HepG2 (cell line): Measurements from ENCODE around the gene MEAF6. TPM values are rescaled to one million over a fixed set of nuclear protein-coding genes. Genes with fewer than 3 reads are reported as not detected.

Experiments used
- AKAP8 ChIP-seq: sonication (generic); formaldehyde crosslinking; IDR thresholded peaks from 2 replicates; pipeline ENCODE4 v1.5.1; 2020; ENCODE audit warnings: mild to moderate bottlenecking, missing genetic modification reagents
- BRCA1 ChIP-seq: sonication (generic); formaldehyde crosslinking; IDR thresholded peaks from 2 replicates; pipeline ENCODE4 v1.4.0; 2020; ENCODE audit warnings: missing genetic modification reagents
- ERF ChIP-seq: IDR thresholded peaks from 2 replicates; pipeline ENCODE4 v1.6.1; 2018; ENCODE audit warnings: missing biosample characterization, missing genetic modification reagents
- FOXK2 ChIP-seq: fragments of 450-650 bp; IDR thresholded peaks from 2 replicates; pipeline ENCODE4 v1.6.1; 2016
- GTF2F1 ChIP-seq: fragments of 150-350 bp; IDR thresholded peaks from 2 replicates; pipeline ENCODE4 v1.6.1; 2014; ENCODE audit warnings: low read length
- HOXA3 ChIP-seq: sonication (generic); formaldehyde crosslinking; IDR thresholded peaks from 2 replicates; pipeline ENCODE4 v1.5.0; 2020; ENCODE audit warnings: missing genetic modification reagents
- MTF1 ChIP-seq: sonication (generic); formaldehyde crosslinking; IDR thresholded peaks from 2 replicates; pipeline ENCODE4 v1.5.0; 2020; ENCODE audit warnings: missing genetic modification reagents
- NAIF1 ChIP-seq: sonication (generic); formaldehyde crosslinking; IDR thresholded peaks from 2 replicates; pipeline ENCODE4 v1.5.0; 2020; ENCODE audit warnings: mild to moderate bottlenecking, missing genetic modification reagents, borderline replicate concordance
- POGZ ChIP-seq: sonication (generic); formaldehyde crosslinking; IDR thresholded peaks from 2 replicates; pipeline ENCODE4 v1.4.0; 2020; ENCODE audit warnings: mild to moderate bottlenecking, missing genetic modification reagents
- REL ChIP-seq: sonication (generic); formaldehyde crosslinking; conservative IDR thresholded peaks from 2 replicates; pipeline ENCODE4 v1.8.0; 2022; ENCODE audit warnings: mild to moderate bottlenecking, missing genetic modification reagents, moderate library complexity
- SIN3B ChIP-seq: fragments of 150-350 bp; IDR thresholded peaks from 2 replicates; pipeline ENCODE4 v1.6.1; 2014; ENCODE audit warnings: low read length
- ZNF281 ChIP-seq: sonication (generic); formaldehyde crosslinking; IDR thresholded peaks from 2 replicates; pipeline ENCODE4 v1.4.0; 2020; ENCODE audit warnings: missing genetic modification reagents, borderline replicate concordance
- ZNF790 ChIP-seq: sonication (generic); formaldehyde crosslinking; IDR thresholded peaks from 2 replicates; pipeline ENCODE4 v1.8.0; 2022; ENCODE audit warnings: missing genetic modification reagents, mild to moderate bottlenecking, borderline replicate concordance
- ZSCAN20 ChIP-seq: sonication (generic); formaldehyde crosslinking; IDR thresholded peaks from 2 replicates; pipeline ENCODE4 v1.4.0; 2020; ENCODE audit warnings: missing genetic modification reagents, mild to moderate bottlenecking, borderline replicate concordance
- polyA plus RNA-seq, 8 experiments: library from polyadenylated mRNA; depleted of rRNA in 3 of 8; stranded (reverse) in 7 of 8; unstranded in 1 of 8; fragments of >200 nt; fragmentation: Illumina TruSeq in 4 of 8; extraction: Trizol in 4 of 8; gene quantifications; 2 replicates each; pipeline versions ENCODE4 v1.2.1 to v1.2.3, GENCODE V29; 2011 to 2016; ENCODE audit warnings: low read depth in 4 of 8, missing spikeins in 1 of 8, mixed read lengths in 1 of 8; ENCODE audit not compliant: insufficient read depth in 1 of 8
- total RNA-seq, 5 experiments: library from RNA; depleted of rRNA; stranded (reverse); fragments of >200 nt; fragmentation: Illumina TruSeq; extraction: Trizol; gene quantifications; 2 replicates each; pipeline ENCODE4 v1.2.3, GENCODE V29; 2016; ENCODE audit warnings: low read depth in 1 of 5
- TF ChIP-seq, protein P1 (sequence below): sonication (generic); formaldehyde crosslinking; IDR thresholded peaks from 2 replicates; pipeline ENCODE4 v1.4.0; 2020; ENCODE audit warnings: missing genetic modification reagents
- TF ChIP-seq, protein P2 (sequence below): IDR thresholded peaks from 2 replicates; pipeline ENCODE4 v1.6.1; 2016
- TF ChIP-seq, protein P3 (sequence below): IDR thresholded peaks from 2 replicates; pipeline ENCODE4 v1.4.0; 2020; ENCODE audit warnings: mild to moderate bottlenecking, missing genetic modification reagents
- TF ChIP-seq, protein P4 (sequence below): sonication (generic); formaldehyde crosslinking; IDR thresholded peaks from 2 replicates; pipeline ENCODE4 v1.9.0; 2021; ENCODE audit warnings: missing genetic modification reagents, mild to moderate bottlenecking, borderline replicate concordance
- TF ChIP-seq, protein P5 (sequence below): sonication (generic); formaldehyde crosslinking; IDR thresholded peaks from 2 replicates; pipeline ENCODE4 v1.4.0; 2020; ENCODE audit warnings: missing genetic modification reagents

The MEAF6 gene
- total and polyA plus RNA-seq, 2 of the 13 experiments (the other 11 are each of a cell fraction or from before 2014, with no cell fraction given): 29.5 to 45.6 TPM

GRCh38 chr1:37474046-37474696 is 40.4 kb downstream of the MEAF6 start, which contains the start of gene ZC3H12A (continued):
- no peak for TF ChIP-seq ZNF281 (CRISPR knock-in tag)
- TF ChIP-seq, protein P1, sequence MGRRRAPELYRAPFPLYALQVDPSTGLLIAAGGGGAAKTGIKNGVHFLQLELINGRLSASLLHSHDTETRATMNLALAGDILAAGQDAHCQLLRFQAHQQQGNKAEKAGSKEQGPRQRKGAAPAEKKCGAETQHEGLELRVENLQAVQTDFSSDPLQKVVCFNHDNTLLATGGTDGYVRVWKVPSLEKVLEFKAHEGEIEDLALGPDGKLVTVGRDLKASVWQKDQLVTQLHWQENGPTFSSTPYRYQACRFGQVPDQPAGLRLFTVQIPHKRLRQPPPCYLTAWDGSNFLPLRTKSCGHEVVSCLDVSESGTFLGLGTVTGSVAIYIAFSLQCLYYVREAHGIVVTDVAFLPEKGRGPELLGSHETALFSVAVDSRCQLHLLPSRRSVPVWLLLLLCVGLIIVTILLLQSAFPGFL (CRISPR knock-in tag): no peak
- TF ChIP-seq REL: no peak
- peak; percentile 66; the same call in 1 of the 2 replicates for TF ChIP-seq ERF (CRISPR knock-in tag)
- TF ChIP-seq BRCA1: no peak
- TF ChIP-seq NAIF1 (CRISPR knock-in tag): no peak
- TF ChIP-seq, protein P2, sequence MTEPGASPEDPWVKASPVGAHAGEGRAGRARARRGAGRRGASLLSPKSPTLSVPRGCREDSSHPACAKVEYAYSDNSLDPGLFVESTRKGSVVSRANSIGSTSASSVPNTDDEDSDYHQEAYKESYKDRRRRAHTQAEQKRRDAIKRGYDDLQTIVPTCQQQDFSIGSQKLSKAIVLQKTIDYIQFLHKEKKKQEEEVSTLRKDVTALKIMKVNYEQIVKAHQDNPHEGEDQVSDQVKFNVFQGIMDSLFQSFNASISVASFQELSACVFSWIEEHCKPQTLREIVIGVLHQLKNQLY (CRISPR knock-in tag): 0 out of 2 replicates have a peak, but pooled peaks have one; percentile 19
- TF ChIP-seq AKAP8 (CRISPR knock-in tag): no peak
- no peak for TF ChIP-seq MTF1
- TF ChIP-seq FOXK2: no peak
- TF ChIP-seq, protein P3, sequence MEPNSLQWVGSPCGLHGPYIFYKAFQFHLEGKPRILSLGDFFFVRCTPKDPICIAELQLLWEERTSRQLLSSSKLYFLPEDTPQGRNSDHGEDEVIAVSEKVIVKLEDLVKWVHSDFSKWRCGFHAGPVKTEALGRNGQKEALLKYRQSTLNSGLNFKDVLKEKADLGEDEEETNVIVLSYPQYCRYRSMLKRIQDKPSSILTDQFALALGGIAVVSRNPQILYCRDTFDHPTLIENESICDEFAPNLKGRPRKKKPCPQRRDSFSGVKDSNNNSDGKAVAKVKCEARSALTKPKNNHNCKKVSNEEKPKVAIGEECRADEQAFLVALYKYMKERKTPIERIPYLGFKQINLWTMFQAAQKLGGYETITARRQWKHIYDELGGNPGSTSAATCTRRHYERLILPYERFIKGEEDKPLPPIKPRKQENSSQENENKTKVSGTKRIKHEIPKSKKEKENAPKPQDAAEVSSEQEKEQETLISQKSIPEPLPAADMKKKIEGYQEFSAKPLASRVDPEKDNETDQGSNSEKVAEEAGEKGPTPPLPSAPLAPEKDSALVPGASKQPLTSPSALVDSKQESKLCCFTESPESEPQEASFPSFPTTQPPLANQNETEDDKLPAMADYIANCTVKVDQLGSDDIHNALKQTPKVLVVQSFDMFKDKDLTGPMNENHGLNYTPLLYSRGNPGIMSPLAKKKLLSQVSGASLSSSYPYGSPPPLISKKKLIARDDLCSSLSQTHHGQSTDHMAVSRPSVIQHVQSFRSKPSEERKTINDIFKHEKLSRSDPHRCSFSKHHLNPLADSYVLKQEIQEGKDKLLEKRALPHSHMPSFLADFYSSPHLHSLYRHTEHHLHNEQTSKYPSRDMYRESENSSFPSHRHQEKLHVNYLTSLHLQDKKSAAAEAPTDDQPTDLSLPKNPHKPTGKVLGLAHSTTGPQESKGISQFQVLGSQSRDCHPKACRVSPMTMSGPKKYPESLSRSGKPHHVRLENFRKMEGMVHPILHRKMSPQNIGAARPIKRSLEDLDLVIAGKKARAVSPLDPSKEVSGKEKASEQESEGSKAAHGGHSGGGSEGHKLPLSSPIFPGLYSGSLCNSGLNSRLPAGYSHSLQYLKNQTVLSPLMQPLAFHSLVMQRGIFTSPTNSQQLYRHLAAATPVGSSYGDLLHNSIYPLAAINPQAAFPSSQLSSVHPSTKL (CRISPR knock-in tag): no peak
- TF ChIP-seq POGZ: 0 out of 2 replicates have a peak, but pooled peaks have one; percentile 15
- TF ChIP-seq ZSCAN20 (CRISPR knock-in tag): no peak
- TF ChIP-seq HOXA3 (CRISPR knock-in tag): peak; percentile 33; the same call in 1 of the 2 replicates
- TF ChIP-seq, protein P4, sequence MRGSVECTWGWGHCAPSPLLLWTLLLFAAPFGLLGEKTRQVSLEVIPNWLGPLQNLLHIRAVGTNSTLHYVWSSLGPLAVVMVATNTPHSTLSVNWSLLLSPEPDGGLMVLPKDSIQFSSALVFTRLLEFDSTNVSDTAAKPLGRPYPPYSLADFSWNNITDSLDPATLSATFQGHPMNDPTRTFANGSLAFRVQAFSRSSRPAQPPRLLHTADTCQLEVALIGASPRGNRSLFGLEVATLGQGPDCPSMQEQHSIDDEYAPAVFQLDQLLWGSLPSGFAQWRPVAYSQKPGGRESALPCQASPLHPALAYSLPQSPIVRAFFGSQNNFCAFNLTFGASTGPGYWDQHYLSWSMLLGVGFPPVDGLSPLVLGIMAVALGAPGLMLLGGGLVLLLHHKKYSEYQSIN (CRISPR knock-in tag): no peak
- no peak for TF ChIP-seq ZNF790 (CRISPR knock-in tag)
- TF ChIP-seq, protein P5, sequence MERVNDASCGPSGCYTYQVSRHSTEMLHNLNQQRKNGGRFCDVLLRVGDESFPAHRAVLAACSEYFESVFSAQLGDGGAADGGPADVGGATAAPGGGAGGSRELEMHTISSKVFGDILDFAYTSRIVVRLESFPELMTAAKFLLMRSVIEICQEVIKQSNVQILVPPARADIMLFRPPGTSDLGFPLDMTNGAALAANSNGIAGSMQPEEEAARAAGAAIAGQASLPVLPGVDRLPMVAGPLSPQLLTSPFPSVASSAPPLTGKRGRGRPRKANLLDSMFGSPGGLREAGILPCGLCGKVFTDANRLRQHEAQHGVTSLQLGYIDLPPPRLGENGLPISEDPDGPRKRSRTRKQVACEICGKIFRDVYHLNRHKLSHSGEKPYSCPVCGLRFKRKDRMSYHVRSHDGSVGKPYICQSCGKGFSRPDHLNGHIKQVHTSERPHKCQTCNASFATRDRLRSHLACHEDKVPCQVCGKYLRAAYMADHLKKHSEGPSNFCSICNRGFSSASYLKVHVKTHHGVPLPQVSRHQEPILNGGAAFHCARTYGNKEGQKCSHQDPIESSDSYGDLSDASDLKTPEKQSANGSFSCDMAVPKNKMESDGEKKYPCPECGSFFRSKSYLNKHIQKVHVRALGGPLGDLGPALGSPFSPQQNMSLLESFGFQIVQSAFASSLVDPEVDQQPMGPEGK: peak; percentile 84
- no peak for TF ChIP-seq SIN3B
- TF ChIP-seq GTF2F1: no peak; the same call in 1 of the 2 replicates
